ENCODE results near the gene AHRR. TPM values are rescaled to one million over a fixed set of nuclear protein-coding genes. Genes with fewer than 3 reads are reported as not detected.

AHRR gene
- total RNA-seq, 1 experiment from 2014 or later = 2.2 TPM

DNA sequence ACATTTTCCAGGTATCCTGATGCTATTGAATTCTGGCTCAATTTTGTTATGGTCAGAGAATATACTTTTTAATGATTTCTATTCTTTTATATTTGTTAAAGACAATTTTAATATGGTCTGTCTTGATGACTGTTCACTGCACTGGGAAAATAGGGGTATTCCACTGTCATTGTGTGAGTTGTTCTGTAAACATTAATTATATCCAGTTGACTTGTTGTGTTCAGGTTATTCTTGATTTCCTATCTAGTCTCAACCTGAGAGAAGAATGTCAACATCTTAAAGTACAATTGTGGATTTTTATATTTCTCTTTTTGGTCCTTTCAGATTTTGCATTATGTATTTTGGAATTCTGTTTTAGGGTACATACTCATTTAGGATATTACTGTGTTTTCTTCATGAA lies 61.6 kb downstream of the AHRR start:
- Mint-ChIP-seq H3K36me3 (ENCODE audit: insufficient read depth in 1 of 3, low read depth in 3 of 3) (0 out of 7 replicates have a peak, but pooled peaks cover 0 to 7% (median 0%) of the 10 kb centered on the region in 3 experiments), H3K27ac (no peak overlapping the region), H3K9me3 (peaks cover 0 to 5% of the 10 kb centered on the region in 2 experiments; a peak in 2 of 5 replicates), H3K4me3 (no peak overlapping the region), H3K4me1 (no peaks in the 10 kb centered on the region), H3K27me3 (ENCODE audit: low read depth) (peaks cover 13% of the 10 kb centered on the region)
- Histone ChIP-seq H4K8ac (replicated peaks; ENCODE audit: insufficient read length, low read depth, low read length) (no peak overlapping the region), H3K56ac (ENCODE audit: insufficient read length, low read depth, low read length) (no peak overlapping the region), H4K20me1 (ENCODE audit: control insufficient read depth, insufficient read depth, insufficient read length) (no peaks in the 10 kb centered on the region), H2BK20ac (ENCODE audit: low read depth, low read length, poor library complexity, severe bottlenecking) (no peak overlapping the region), H3K14ac (ENCODE audit: insufficient read depth, low read length) (no peak overlapping the region), H3K9me3 (ENCODE audit: control insufficient read depth, low read depth, low read length) (no peaks in the 10 kb centered on the region), H2BK12ac (ENCODE audit: insufficient read length, low read depth, low read length) (no peak overlapping the region), H3K27ac (ENCODE audit: insufficient read length, low read depth, low read length) (no peak overlapping the region), H3K9ac (ENCODE audit: extremely low read depth, insufficient read length, low read length) (no peak overlapping the region), H3K4me2 (ENCODE audit: insufficient read depth, insufficient read length, low read length) (no peak overlapping the region), H3K4ac (ENCODE audit: low read depth, low read length) (no peak overlapping the region), H2AFZ (ENCODE audit: low read length) (no peak overlapping the region), H2BK15ac (ENCODE audit: low read depth, low read length) (no peak overlapping the region), H3K27me3 (ENCODE audit: insufficient read depth, low read length) (no peaks in the 10 kb centered on the region; the same call in 1 of the 2 replicates), H3T11ph (ENCODE audit: low read length) (no peak overlapping the region), H3K79me2 (ENCODE audit: insufficient read depth, low read length) (no peaks in the 10 kb centered on the region), H3K79me1 (ENCODE audit: insufficient read depth, low read depth, low read length, poor library complexity, severe bottlenecking) (no peaks in the 10 kb centered on the region), H2BK120ac (ENCODE audit: low read depth, low read length, poor library complexity, severe bottlenecking) (no peak overlapping the region), H3K4me1 (ENCODE audit: insufficient read depth, low read length) (no peaks in the 10 kb centered on the region), H3K23ac (ENCODE audit: insufficient read length, low read depth, low read length) (no peak overlapping the region), H2AK5ac (ENCODE audit: insufficient read length, low read length) (no peak overlapping the region), H3K23me2 (ENCODE audit: insufficient read length, low read depth, low read length, poor library complexity, severe bottlenecking) (no peaks in the 10 kb centered on the region), H2BK5ac (ENCODE audit: insufficient read length, low read length) (no peak overlapping the region), H3K18ac (ENCODE audit: insufficient read length, low read depth, low read length) (no peak overlapping the region), H4K5ac (ENCODE audit: insufficient read length, low read depth, low read length) (no peak overlapping the region), H4K91ac (ENCODE audit: insufficient read length, low read depth, low read length) (no peak overlapping the region)
- DNase-seq = no peak
- TF ChIP-seq, protein P1, sequence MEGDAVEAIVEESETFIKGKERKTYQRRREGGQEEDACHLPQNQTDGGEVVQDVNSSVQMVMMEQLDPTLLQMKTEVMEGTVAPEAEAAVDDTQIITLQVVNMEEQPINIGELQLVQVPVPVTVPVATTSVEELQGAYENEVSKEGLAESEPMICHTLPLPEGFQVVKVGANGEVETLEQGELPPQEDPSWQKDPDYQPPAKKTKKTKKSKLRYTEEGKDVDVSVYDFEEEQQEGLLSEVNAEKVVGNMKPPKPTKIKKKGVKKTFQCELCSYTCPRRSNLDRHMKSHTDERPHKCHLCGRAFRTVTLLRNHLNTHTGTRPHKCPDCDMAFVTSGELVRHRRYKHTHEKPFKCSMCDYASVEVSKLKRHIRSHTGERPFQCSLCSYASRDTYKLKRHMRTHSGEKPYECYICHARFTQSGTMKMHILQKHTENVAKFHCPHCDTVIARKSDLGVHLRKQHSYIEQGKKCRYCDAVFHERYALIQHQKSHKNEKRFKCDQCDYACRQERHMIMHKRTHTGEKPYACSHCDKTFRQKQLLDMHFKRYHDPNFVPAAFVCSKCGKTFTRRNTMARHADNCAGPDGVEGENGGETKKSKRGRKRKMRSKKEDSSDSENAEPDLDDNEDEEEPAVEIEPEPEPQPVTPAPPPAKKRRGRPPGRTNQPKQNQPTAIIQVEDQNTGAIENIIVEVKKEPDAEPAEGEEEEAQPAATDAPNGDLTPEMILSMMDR (conservative IDR thresholded peaks at IDR 0.05) = no peak
